HG02870 (cell line): Measurements from ENCODE around the gene SORCS1.

Experiments
- ATAC-seq: cut with Tn5 transposase; IDR thresholded peaks from one replicate; pipeline ENCODE4 v1.9.1; 2021; ENCODE audit warnings: mild to moderate bottlenecking, moderate library complexity; ENCODE audit not compliant: unreplicated experiment

The SORCS1 gene

GRCh38 chr10:107104026-107104652 lies 60.4 kb downstream of the SORCS1 start:
- no peak for ATAC-seq

GRCh38 chr10:107103174-107104025 lies 61.1 kb downstream of the SORCS1 start:
- ATAC-seq: no peak

GRCh38 chr10:107098326-107098725 lies 66.2 kb downstream of the SORCS1 start:
- ATAC-seq: no peak

GRCh38 chr10:107094824-107095522 lies 69.5 kb downstream of the SORCS1 start:
- no peak for ATAC-seq

GRCh38 chr10:107092321-107092720 lies 72.2 kb downstream of the SORCS1 start:
- no peak for ATAC-seq

- ATAC-seq: no peak
Measured at GRCh38 chr10:107091126-107091525, 73.4 kb downstream of the SORCS1 start.

GRCh38 chr10:107085665-107086525 lies 78.6 kb downstream of the SORCS1 start:
- no peak for ATAC-seq

- ATAC-seq: no peak
Measured at GRCh38 chr10:107083388-107084009, 81.0 kb downstream of the SORCS1 start.

- ATAC-seq: no peak
Measured at GRCh38 chr10:107081644-107082043, 82.9 kb downstream of the SORCS1 start.

- no peak for ATAC-seq
Measured at GRCh38 chr10:107075117-107075516, 89.4 kb downstream of the SORCS1 start.

GRCh38 chr10:107072786-107073185 lies 91.7 kb downstream of the SORCS1 start:
- no peak for ATAC-seq

- no peak for ATAC-seq
Measured at GRCh38 chr10:107072028-107072427, 92.5 kb downstream of the SORCS1 start.

GRCh38 chr10:107071301-107071700 lies 93.2 kb downstream of the SORCS1 start:
- ATAC-seq: no peak

GRCh38 chr10:107067843-107068242 lies 96.7 kb downstream of the SORCS1 start:
- no peak for ATAC-seq

- ATAC-seq: no peak
Measured at GRCh38 chr10:107064075-107064474, 100.4 kb downstream of the SORCS1 start.

- no peak for ATAC-seq
Measured at GRCh38 chr10:107059872-107060271, 104.6 kb downstream of the SORCS1 start.

GRCh38 chr10:107059068-107059804 lies 105.3 kb downstream of the SORCS1 start:
- ATAC-seq: no peak

GRCh38 chr10:107058331-107058730 lies 106.2 kb downstream of the SORCS1 start:
- no peak for ATAC-seq

- no peak for ATAC-seq
Measured at GRCh38 chr10:107056182-107056581, 108.3 kb downstream of the SORCS1 start.
